Vagina (tissue), 2 donors: ENCODE measurements around the gene TPRX2. TPM values are rescaled to one million over a fixed set of nuclear protein-coding genes. Genes with fewer than 3 reads are reported as not detected.

Experiments used
- DNase-seq, 2 donors: peaks; one replicate each; pipeline ENCODE4 v3.0.0-alpha.2; 2017; ENCODE audit errors: extremely low spot score in 2 of 2
- H3K27ac ChIP-seq: fragments of 200-600 bp; sonication (generic); one replicate; pipeline ENCODE4 v1.5.1; 2019
- H3K27me3 ChIP-seq: fragments of 200-600 bp; sonication (generic); one replicate; pipeline ENCODE4 v1.5.1; 2019
- H3K36me3 ChIP-seq, 2 donors: fragments of 200-600 bp; sonication (generic); one replicate each; pipeline ENCODE4 v1.5.1; 2017 to 2019
- H3K4me1 ChIP-seq: fragments of 200-600 bp; sonication (generic); one replicate; pipeline ENCODE4 v1.5.1; 2019
- H3K4me3 ChIP-seq, 2 donors: fragments of 200-600 bp; sonication (generic); 1 replicate in 1 of 2; 2 replicates in 1 of 2; pipeline ENCODE4 v1.5.1; 2016 to 2019
- H3K9me3 ChIP-seq: fragments of 200-600 bp; sonication (generic); one replicate; pipeline ENCODE4 v1.5.1; 2019
- CTCF ChIP-seq, 3 experiments: fragments of 450-650 bp in 2 of 3; fragments of 200-600 bp in 1 of 3; sonication (generic) in 1 of 3; IDR thresholded peaks; one replicate each; pipeline ENCODE4 v1.5.1; 2017 to 2019; ENCODE audit warnings: antibody characterized with exemption in 3 of 3, mild to moderate bottlenecking in 2 of 3, moderate library complexity in 2 of 3
- POLR2A ChIP-seq, 2 donors: fragments of 450-650 bp; IDR thresholded peaks; one replicate each; pipeline ENCODE4 v1.6.1; 2017; ENCODE audit warnings: antibody characterized with exemption in 2 of 2, mild to moderate bottlenecking in 2 of 2, moderate library complexity in 2 of 2
- POLR2AphosphoS5 ChIP-seq, 2 donors: sonication (generic); formaldehyde crosslinking; IDR thresholded peaks; one replicate each; pipeline ENCODE4 v1.9.0; 2017; ENCODE audit warnings: antibody characterized with exemption in 2 of 2, mild to moderate bottlenecking in 2 of 2, low read depth in 1 of 2; ENCODE audit not compliant: insufficient read depth in 1 of 2
- intact Hi-C: fragments of 100-400 bp; cut with DNase I; formaldehyde crosslinking; loops from one replicate; pipeline ENCODE4 v1.15.1; 2023
- total RNA-seq: library from RNA; depleted of rRNA; stranded (reverse); fragments of >200 nt; gene quantifications from one replicate; pipeline ENCODE4 v1.2.3, GENCODE V29; 2016

TPRX2 gene
- total RNA-seq, 1 donor from 2014 or later = not detected

GRCh38 chr19:47836038-47836437 is 23.0 kb upstream of the TPRX2 start:
- H3K9me3 ChIP-seq = no peaks in the 10 kb centered on the region
- intact Hi-C loops = no loop called here
- TF ChIP-seq POLR2A (IDR thresholded peaks at IDR 0.05) (no peak), CTCF (IDR thresholded peaks at IDR 0.05) (no peak), POLR2AphosphoS5 (IDR thresholded peaks at IDR 0.05; ENCODE audit: insufficient read depth in 1 of 2, low read depth in 1 of 2) (no peak)
- H3K36me3 ChIP-seq = no peaks in the 10 kb centered on the region
- no peak overlapping the region for H3K27ac ChIP-seq
- H3K4me3 ChIP-seq = no peak overlapping the region
- no peaks in the 10 kb centered on the region for H3K4me1 ChIP-seq
- H3K27me3 ChIP-seq = no peaks in the 10 kb centered on the region
- no peak for DNase-seq

- no peaks in the 10 kb centered on the region for H3K4me1 ChIP-seq
- no peak for TF ChIP-seq POLR2AphosphoS5 (IDR thresholded peaks at IDR 0.05; ENCODE audit: insufficient read depth in 1 of 2, low read depth in 1 of 2)
- no peak for TF ChIP-seq POLR2A (IDR thresholded peaks at IDR 0.05)
- TF ChIP-seq CTCF (IDR thresholded peaks at IDR 0.05) = no peak
- H3K36me3 ChIP-seq = no peaks in the 10 kb centered on the region
- H3K27me3 ChIP-seq = no peaks in the 10 kb centered on the region
- no peak overlapping the region for H3K4me3 ChIP-seq
- intact Hi-C loops = no loop called here
- DNase-seq = no peak
- H3K9me3 ChIP-seq = no peaks in the 10 kb centered on the region
- no peak overlapping the region for H3K27ac ChIP-seq
Observed at GRCh38 chr19:47839411-47839810, 19.6 kb upstream of the TPRX2 start.

- no peak for DNase-seq
- Histone ChIP-seq H3K27me3 (no peaks in the 10 kb centered on the region), H3K36me3 (no peaks in the 10 kb centered on the region), H3K9me3 (no peaks in the 10 kb centered on the region), H3K4me1 (no peaks in the 10 kb centered on the region), H3K4me3 (no peak overlapping the region), H3K27ac (no peak overlapping the region)
- intact Hi-C loops = no loop called here
- TF ChIP-seq POLR2AphosphoS5 (IDR thresholded peaks at IDR 0.05; ENCODE audit: insufficient read depth in 1 of 2, low read depth in 1 of 2) (no peak), CTCF (IDR thresholded peaks at IDR 0.05) (no peak), POLR2A (IDR thresholded peaks at IDR 0.05) (no peak)
Observed at GRCh38 chr19:47839913-47840312, 19.1 kb upstream of the TPRX2 start.

GRCh38 chr19:47842941-47843340 is 16.1 kb upstream of the TPRX2 start:
- no peaks in the 10 kb centered on the region for H3K36me3 ChIP-seq
- H3K27me3 ChIP-seq = no peaks in the 10 kb centered on the region
- no peak for DNase-seq
- H3K4me1 ChIP-seq = no peaks in the 10 kb centered on the region
- TF ChIP-seq POLR2A (IDR thresholded peaks at IDR 0.05) = no peak
- no peak for TF ChIP-seq POLR2AphosphoS5 (IDR thresholded peaks at IDR 0.05; ENCODE audit: insufficient read depth in 1 of 2, low read depth in 1 of 2)
- no peaks in the 10 kb centered on the region for H3K9me3 ChIP-seq
- H3K27ac ChIP-seq = no peak overlapping the region
- intact Hi-C loops = no loop called here
- H3K4me3 ChIP-seq = no peak overlapping the region

- no peak for DNase-seq
- no peaks in the 10 kb centered on the region for H3K36me3 ChIP-seq
- no peak overlapping the region for H3K4me3 ChIP-seq
- no peaks in the 10 kb centered on the region for H3K4me1 ChIP-seq
- TF ChIP-seq POLR2A (IDR thresholded peaks at IDR 0.05) = no peak
- TF ChIP-seq CTCF (IDR thresholded peaks at IDR 0.05) = no peak
- no peak for TF ChIP-seq POLR2AphosphoS5 (IDR thresholded peaks at IDR 0.05; ENCODE audit: insufficient read depth in 1 of 2, low read depth in 1 of 2)
- H3K27ac ChIP-seq = no peak overlapping the region
- no peaks in the 10 kb centered on the region for H3K9me3 ChIP-seq
- intact Hi-C loops = no loop called here
- H3K27me3 ChIP-seq = no peaks in the 10 kb centered on the region
Observed at GRCh38 chr19:47848425-47848822, 10.6 kb upstream of the TPRX2 start.
